Stomach (tissue), 9 donors: Measurements from ENCODE around the gene IQCC. TPM values are rescaled to one million over a fixed set of nuclear protein-coding genes. Genes with fewer than 3 reads are reported as not detected.

ENCODE experiments used
- DNase-seq, 2 donors: peaks; one replicate each; pipeline versions ENCODE4 v3.0.0 to v3.0.0-alpha.2; 2013 to 2019
- H3K27ac ChIP-seq, 5 donors: fragments of 200-600 bp in 4 of 5; sonication (generic) in 4 of 5; one replicate each; pipeline ENCODE4 v1.5.1; 2013 to 2019; ENCODE audit warnings: mild to moderate bottlenecking in 1 of 5, moderate library complexity in 1 of 5
- H3K27me3 ChIP-seq, 3 donors: fragments of 200-600 bp; sonication (generic); one replicate each; pipeline ENCODE4 v1.5.1; 2017 to 2019; ENCODE audit warnings: mixed run types in 1 of 3
- H3K36me3 ChIP-seq, 4 donors: fragments of 200-600 bp; sonication (generic); 1 replicate in 3 of 4; 2 replicates in 1 of 4; pipeline ENCODE4 v1.5.1; 2016 to 2019
- H3K4me1 ChIP-seq, 4 donors: fragments of 200-600 bp; sonication (generic); one replicate each; pipeline ENCODE4 v1.5.1; 2016 to 2019
- H3K4me3 ChIP-seq, 4 donors: fragments of 200-600 bp; sonication (generic) in 3 of 4; one replicate each; pipeline ENCODE4 v1.5.1; 2016 to 2019; ENCODE audit warnings: mild to moderate bottlenecking in 1 of 4
- H3K9me3 ChIP-seq, 4 donors: fragments of 200-600 bp; sonication (generic); one replicate each; pipeline ENCODE4 v1.5.1; 2016 to 2019
- CTCF ChIP-seq, 7 experiments: fragments of 450-650 bp in 4 of 7; fragments of 200-600 bp in 3 of 7; sonication (generic) in 3 of 7; IDR thresholded peaks; one replicate each; pipeline ENCODE4 v1.5.1; 2016 to 2019; ENCODE audit warnings: antibody characterized with exemption in 7 of 7, control low read depth in 2 of 7, mild to moderate bottlenecking in 1 of 7
- EP300 ChIP-seq: sonication (generic); formaldehyde crosslinking; IDR thresholded peaks from one replicate; pipeline ENCODE4 v1.6.1; 2017; ENCODE audit warnings: antibody characterized with exemption
- POLR2A ChIP-seq, 4 donors: fragments of 450-650 bp; IDR thresholded peaks; one replicate each; pipeline ENCODE4 v1.6.1; 2016; ENCODE audit warnings: antibody characterized with exemption in 4 of 4, control low read depth in 2 of 4, mild to moderate bottlenecking in 1 of 4, moderate library complexity in 1 of 4
- POLR2AphosphoS5 ChIP-seq, 3 donors: sonication (generic); formaldehyde crosslinking; IDR thresholded peaks; one replicate each; pipeline ENCODE4 v1.6.1; 2016; ENCODE audit warnings: antibody characterized with exemption in 3 of 3
- WGBS, 5 donors: extraction: QIAGEN DNeasy Blood & Tissue Kit in 3 of 5; methylation state at CpG; one replicate each; pipeline versions ENCODE4 v1.1.5 to v1.1.7; 2013 to 2018; 5-methylcytosine and 5-hydroxymethylcytosine counted together
- intact Hi-C: fragments of 100-400 bp; cut with DNase I; formaldehyde crosslinking; loops from one replicate; pipeline ENCODE4 v1.15.1; 2023; ENCODE audit warnings: low total_unique reads
- polyA plus RNA-seq, 3 donors: library from polyadenylated mRNA; stranded (reverse); fragments of 200-250 nt; gene quantifications; one replicate each; pipeline ENCODE4 v1.2.3, GENCODE V29; 2013
- total RNA-seq, 5 donors: library from RNA; depleted of rRNA; stranded (reverse); fragments of >200 nt; gene quantifications; one replicate each; pipeline versions ENCODE4 v1.1.0 to v1.2.3, GENCODE V29; 2014 to 2016
- donor health status: healthy with polysubstance abuse.
- donor health status: Bipolar disorder and iron deficiency.
- donor health status: healthy.

IQCC gene
- total and polyA plus RNA-seq, 8 donors = 1.3 to 5.5 (median 2.3) TPM; not detected in 1

DNA sequence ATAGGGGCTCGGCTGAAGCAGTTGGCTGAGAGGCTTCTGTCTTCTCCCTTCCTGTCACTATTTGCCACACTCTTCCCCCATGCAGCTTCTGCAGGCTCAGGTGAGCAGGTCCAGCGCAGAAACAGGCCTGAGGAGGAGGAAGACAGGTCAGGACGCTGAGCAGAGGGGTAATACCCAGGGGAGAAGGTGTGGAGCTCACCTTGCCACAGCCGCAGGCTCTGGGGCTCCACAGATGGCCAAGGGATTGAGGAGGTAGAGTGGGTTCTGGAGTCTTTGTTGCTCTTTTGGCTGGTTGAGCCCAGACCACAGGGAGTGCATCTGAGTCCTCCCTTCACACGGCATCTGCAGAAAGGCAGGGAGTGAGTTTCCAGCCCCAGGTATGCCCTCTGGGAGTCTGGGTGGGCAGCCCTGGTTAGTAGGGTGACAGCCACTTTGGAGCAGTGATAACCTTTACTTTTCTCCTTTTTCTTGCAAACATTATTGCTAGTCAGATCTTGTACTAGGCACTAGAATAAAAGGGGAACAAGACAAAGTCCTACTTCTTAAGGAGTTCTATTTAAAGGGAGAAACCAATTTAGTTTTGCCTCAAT, 26.5 kb downstream of the IQCC start:
- no peak overlapping the region for H3K4me3 ChIP-seq
- H3K27me3 ChIP-seq = no peaks in the 10 kb centered on the region
- H3K4me1 ChIP-seq = no peaks in the 10 kb centered on the region
- H3K9me3 ChIP-seq = no peaks in the 10 kb centered on the region
- DNase-seq = no peak
- H3K36me3 ChIP-seq = peaks cover 48 to 87% (median 80%) of the 10 kb centered on the region in 4 donors
- no peak overlapping the region for H3K27ac ChIP-seq
- intact Hi-C loops = no loop called here
- TF ChIP-seq POLR2AphosphoS5 (IDR thresholded peaks at IDR 0.05) (no peak), CTCF (IDR thresholded peaks at IDR 0.05) (no peak), POLR2A (IDR thresholded peaks at IDR 0.05) (no peak), EP300 (no peak)
- 83 to 89% (median 85%) methylated on average over 4 to 5 of the region's 5 CpGs for WGBS, 5 donors

DNA sequence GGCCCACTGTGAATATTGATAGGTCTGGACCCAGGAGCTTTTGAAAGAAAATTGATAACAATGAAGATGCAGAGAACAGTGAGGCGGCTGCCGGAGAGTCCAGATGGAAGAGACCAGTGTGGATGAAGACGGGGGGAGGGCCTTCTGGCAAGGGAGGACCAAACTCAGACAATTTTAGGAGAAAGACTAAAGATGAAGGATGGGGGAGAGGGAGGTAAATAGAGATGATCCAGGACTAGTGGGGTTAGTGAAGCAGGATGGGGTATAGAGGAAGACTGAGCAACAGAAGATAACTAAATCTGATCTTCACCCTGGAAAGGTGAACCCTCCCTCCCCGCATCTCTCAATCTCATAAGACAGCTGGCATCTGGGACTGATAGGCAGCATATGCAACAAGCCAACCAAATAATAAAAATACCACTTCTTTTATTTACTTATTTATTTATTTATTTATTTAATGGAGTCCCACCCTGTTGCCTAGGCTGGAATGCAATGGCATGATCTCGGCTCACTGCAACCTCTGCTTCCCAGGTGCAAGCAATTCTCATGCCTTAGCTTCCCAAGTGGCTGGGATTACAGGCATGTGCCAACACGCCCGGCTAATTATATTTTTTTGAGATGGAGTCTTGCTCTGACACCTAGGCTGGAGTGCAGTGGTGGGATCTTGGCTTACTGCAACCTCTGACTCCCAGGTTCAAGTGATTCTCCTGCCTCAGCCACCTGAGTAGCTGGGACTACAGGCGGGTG, 27.3 kb downstream of the IQCC start:
- peaks cover 44 to 79% (median 72%) of the 10 kb centered on the region in 4 donors for H3K36me3 ChIP-seq
- intact Hi-C loops = no loop called here
- H3K9me3 ChIP-seq = no peaks in the 10 kb centered on the region
- TF ChIP-seq CTCF (IDR thresholded peaks at IDR 0.05) (no peak), EP300 (no peak), POLR2AphosphoS5 (IDR thresholded peaks at IDR 0.05) (no peak), POLR2A (IDR thresholded peaks at IDR 0.05) (no peak)
- H3K27ac ChIP-seq = no peak overlapping the region
- no peak for DNase-seq
- no peaks in the 10 kb centered on the region for H3K27me3 ChIP-seq
- no peak overlapping the region for H3K4me3 ChIP-seq
- 83 to 91% (median 84%) methylated on average over 8 of the region's 8 CpGs for WGBS, 5 donors
- no peaks in the 10 kb centered on the region for H3K4me1 ChIP-seq

- H3K4me1 ChIP-seq = peaks cover 2 to 8% (median 7%) of the 10 kb centered on the region in 4 donors
- intact Hi-C loops = no loop called here
- DNase-seq = no peak
- H3K36me3 ChIP-seq = peaks cover 23 to 59% (median 52%) of the 10 kb centered on the region in 4 donors
- TF ChIP-seq CTCF (IDR thresholded peaks at IDR 0.05) (no peak), POLR2AphosphoS5 (IDR thresholded peaks at IDR 0.05) (no peak), EP300 (no peak), POLR2A (IDR thresholded peaks at IDR 0.05) (no peak)
- WGBS, 5 donors = 69 to 82% (median 74%) methylated on average over 7 of the region's 7 CpGs
- no peak overlapping the region for H3K4me3 ChIP-seq
- no peaks in the 10 kb centered on the region for H3K27me3 ChIP-seq
- no peaks in the 10 kb centered on the region for H3K9me3 ChIP-seq
- peak overlapping the region in 1 of 5 donors; percentile 11 for H3K27ac ChIP-seq
These were observed 29.3 kb downstream of the IQCC start for GRCh38 chr1:32234792-32235191.

DNA sequence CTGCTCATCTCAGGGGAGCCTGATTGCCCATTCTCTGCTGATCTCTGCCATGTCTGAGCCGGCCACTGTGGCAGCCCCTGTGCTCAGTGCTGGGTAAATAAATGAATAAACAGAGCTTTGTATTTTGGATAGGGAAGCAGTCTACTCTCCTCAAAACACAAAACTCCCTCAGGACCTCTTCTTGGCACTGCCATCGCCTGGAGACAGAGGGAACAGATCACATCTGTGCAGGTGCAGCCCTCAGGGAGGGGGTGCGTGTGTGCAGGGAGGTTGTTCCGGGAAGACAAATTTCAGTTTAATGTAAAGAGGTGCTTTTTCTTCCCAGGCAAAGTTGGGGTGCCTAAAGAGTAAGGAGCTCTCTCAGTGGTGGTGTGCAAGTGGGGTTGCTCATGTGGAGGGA, 33.9 kb downstream of the IQCC start:
- TF ChIP-seq POLR2AphosphoS5 (IDR thresholded peaks at IDR 0.05) = no peak
- intact Hi-C loops = no loop called here
- peaks cover 0 to 13% (median 9%) of the 10 kb centered on the region in 4 donors for H3K36me3 ChIP-seq
- H3K27me3 ChIP-seq = no peaks in the 10 kb centered on the region
- peak in 1 of 2 donors; percentile 50 for DNase-seq
- peak overlapping the region in 3 of 4 donors; percentile 60 to 78 (median 64) for H3K4me3 ChIP-seq
- WGBS, 5 donors = 23 to 54% (median 31%) methylated on average over 4 of the region's 4 CpGs
- H3K4me1 ChIP-seq = peaks cover 4 to 42% (median 35%) of the 10 kb centered on the region in 4 donors
- H3K27ac ChIP-seq = peak overlapping the region in 4 of 5 donors; percentile 83 to 90 (median 86)
- H3K9me3 ChIP-seq = no peaks in the 10 kb centered on the region
